KOPT-K1 (cell line): ENCODE results near the gene PCSK4.
"Not testable (repeated sequence)": the region's sequence is repeated elsewhere in the genome, so short reads cannot be mapped to it uniquely, and the experiment has no call there.

Experiments
- H3K27ac ChIP-seq: fragments of 200-600 bp; sonication (generic); 2 replicates; pipeline ENCODE4 v1.5.1; 2016; ENCODE audit warnings: antibody characterized with exemption, mild to moderate bottlenecking, low read depth, low read length; ENCODE audit not compliant: poor library complexity, severe bottlenecking
- H3K36me3 ChIP-seq: fragments of 200-600 bp; sonication (generic); 2 replicates; pipeline ENCODE4 v1.5.1; 2017; ENCODE audit warnings: antibody characterized with exemption, mild to moderate bottlenecking, low read length, moderate library complexity; ENCODE audit not compliant: insufficient read depth
- H3K9me3 ChIP-seq: fragments of 200-600 bp; sonication (generic); 2 replicates; pipeline ENCODE4 v1.5.1; 2017; ENCODE audit warnings: antibody characterized with exemption, low read length, mild to moderate bottlenecking; ENCODE audit not compliant: insufficient read depth, poor library complexity, severe bottlenecking

Gene PCSK4

DNA sequence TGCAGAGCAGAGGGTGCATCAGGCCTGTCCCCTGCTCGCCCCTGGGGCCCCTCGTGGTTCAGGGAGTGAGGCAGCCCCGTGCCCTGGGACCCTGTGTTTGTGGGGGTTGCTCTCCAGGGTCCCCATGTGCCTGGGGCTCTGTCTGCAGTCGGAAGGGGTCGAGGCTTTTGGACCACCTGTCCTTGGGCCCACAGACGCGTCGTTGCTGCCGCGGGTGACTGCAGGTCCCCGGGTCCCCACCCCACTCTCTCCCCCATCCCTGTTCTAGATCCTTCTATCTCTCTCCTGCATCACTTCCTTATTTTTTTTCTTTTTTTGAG, 1.9 kb downstream of the PCSK4 start:
- no peaks in the 10 kb centered on the region for H3K9me3 ChIP-seq
- H3K36me3 ChIP-seq: no peaks in the 10 kb centered on the region
- peak overlapping the region; percentile 30 for H3K27ac ChIP-seq

DNA sequence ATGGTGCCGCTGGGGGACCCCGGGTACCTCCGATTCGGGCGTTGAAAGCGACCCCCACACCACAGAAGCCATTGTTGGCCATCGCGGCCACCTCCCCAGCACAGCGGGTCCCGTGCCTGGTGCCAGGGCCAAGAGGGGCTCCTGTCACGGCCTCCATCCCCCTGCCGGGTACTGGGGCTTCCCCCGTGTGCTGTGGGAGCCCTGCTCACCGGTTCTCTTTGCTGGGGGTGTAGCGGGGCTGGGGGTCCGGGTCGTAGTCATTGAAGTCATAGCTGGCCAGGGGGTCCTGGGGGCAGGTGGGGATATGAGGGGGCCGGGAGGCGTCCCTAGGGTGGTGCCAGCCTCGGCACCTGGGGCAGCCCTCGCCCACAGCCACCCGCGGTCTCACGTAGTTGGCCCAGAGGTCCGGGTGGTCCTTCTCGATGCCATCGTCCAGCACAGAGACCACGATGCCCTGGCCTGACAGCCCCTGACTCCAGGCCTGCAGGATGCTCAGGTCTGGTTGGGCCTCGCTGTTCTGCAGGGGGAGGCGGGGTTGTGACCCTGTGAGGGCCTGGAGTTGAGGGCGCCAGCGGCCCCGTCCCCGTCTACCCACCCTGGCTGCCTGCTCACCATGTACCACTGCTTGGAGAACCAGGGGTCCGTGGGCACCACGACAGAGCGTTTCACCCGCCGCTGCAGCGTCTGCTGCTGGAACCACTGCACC, 2.4 kb downstream of the PCSK4 start:
- no peaks in the 10 kb centered on the region for H3K36me3 ChIP-seq
- H3K9me3 ChIP-seq: no peaks in the 10 kb centered on the region
- H3K27ac ChIP-seq: peak overlapping the region; percentile 30

DNA sequence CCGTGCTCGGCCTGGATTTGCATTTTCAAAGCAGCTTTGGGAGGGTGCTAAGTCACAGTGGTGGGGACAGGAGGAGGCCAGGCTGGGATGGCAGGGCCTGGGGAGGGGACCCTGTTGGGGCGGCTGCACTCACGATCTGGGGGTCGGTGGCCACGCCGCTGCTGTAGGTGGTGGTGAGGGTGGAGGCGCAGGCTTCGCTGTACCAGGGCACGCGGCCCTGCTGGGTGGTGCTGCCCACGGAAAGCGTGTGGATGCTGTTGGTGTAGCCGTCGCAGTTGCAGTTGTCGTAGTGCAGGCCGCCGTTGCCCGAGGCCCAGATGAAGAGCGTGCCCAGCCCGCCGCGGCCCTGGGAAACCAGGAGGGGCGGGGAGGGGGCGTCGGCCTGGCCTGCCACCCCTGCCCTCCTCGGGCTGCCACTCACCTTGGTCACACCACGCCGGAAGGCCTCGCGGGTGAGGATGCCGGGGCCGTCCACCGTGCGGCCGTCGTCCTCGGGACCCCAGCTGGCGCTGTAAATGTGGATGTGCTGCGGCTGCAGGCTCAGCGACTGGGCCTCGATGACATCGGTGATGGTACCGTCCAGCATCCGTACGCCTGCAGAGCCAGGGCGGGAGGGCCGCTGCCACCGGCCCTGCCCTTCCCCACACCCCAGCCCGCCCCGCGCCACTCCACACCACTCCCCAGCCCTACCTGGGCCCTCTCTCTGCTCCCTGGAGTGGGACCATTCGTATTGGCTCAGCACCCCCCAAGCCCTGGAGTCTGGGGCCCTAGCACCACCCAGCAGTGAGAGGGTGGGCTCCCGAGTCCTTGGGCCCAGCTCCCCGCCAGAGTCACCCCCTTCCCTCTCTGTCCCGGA, 3.2 kb downstream of the PCSK4 start:
- Histone ChIP-seq H3K27ac (no peak overlapping the region), H3K9me3 (no peaks in the 10 kb centered on the region), H3K36me3 (no peaks in the 10 kb centered on the region)

DNA sequence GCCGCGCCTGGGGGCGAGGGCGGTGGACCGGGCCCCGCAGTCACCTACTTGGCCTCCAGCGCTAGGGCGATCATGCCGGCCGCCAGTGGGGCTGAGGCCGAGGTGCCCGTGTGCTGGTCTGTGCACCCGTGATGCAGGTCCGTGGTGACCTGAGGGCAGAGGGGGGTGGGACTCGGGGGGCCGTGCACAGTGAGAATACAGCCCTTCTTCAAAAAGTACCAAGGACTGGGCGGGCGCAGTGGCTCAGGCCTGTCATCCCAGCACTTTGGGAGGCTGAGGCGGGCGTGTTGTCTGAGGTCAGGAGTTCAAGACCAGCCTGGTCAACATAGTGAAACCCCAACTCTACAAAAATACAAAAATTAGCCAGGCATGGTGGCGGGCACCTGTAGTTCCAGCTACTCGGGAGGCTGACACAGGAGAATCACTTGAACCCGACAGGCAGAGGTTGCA, 6.1 kb downstream of the PCSK4 start:
- no peak overlapping the region for H3K27ac ChIP-seq
- H3K36me3 ChIP-seq: no peaks in the 10 kb centered on the region
- H3K9me3 ChIP-seq: no peaks in the 10 kb centered on the region

DNA sequence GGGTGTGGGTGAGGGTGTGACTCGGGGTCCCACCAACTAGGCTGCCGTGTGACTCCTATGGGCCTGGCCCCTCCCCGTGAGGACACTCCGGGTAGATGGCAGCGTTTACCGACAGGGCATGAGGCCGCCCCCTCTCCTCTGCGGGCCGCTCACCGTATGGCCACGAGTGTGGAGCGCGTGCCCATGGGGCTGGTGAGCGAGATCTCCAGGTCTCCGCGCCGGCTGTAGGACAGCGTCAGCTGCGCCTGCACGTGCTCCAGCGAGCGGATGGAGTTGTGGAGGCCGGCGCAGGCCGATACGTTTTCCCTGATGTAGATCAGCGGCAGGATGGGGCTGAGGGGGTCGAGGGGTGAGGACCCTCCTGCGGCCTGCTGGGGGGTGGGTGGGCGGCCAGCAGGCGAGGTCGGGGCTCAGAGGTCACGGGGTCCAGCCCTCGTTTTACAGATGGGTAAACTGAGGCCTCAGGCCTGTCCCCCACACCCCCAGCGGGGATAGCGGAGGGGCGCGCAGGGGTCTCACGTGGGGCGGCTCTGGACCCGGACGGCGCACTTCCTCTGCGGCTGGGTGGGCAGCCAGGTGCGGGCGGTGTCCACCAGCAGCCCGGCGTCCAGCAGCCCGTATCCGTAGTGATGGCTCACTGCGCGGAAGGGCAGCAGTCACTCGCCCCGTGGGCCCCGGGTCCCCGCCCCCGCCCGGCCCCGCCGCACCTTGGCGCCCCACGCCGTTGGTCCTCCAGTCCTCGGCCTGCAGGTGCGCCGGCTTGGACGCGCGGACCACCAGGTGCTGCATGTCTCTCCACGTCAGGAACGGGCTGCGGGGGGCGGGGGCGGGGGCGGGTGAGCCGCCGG, 6.8 kb downstream of the PCSK4 start:
- no peaks in the 10 kb centered on the region for H3K36me3 ChIP-seq

DNA sequence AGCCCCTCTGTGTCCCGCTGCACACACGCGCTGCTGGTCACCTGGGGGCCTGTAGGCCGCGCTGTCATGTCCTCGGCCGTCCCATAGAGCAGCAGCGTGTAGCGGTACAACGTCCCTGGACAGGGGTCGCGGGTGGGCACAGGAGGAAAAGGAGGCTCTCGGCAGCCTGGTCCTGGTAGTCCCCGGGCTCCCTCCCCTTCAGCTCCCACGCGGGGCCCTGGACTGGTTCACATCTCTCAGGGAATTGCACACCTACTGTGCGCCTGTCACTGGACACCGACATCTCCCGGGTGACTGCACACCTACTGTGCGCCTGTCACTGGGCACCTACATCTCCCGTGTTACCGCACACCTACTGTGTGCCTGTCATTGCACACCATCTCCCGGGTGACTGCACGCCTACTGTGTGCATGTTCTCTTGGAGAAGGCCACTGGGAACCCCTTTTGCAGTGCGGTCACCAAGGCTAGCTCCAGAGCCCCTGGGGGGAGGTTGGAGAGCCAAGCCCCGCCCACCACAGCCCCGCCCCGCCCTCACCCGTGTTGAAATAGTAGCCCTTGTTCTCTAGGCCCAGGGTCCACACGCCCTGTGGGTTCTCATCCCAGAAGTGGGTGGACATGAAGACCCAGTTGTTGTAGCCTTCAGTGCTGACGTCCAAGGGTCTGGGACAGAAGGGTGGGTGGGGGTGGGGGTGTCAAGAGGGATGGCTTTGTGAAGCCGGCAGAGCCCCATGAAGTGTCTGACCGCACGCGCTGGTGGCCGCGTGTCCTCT, 7.6 kb downstream of the PCSK4 start:
- Histone ChIP-seq H3K27ac (no peak overlapping the region), H3K36me3 (0 out of 2 replicates have a peak, but pooled peaks cover under 1% of the 10 kb centered on the region), H3K9me3 (no peaks in the 10 kb centered on the region)

More for the DNA sequence above, 6.8 kb downstream of the PCSK4 start:
- no peaks in the 10 kb centered on the region for H3K9me3 ChIP-seq
- H3K27ac ChIP-seq: no peak overlapping the region

DNA sequence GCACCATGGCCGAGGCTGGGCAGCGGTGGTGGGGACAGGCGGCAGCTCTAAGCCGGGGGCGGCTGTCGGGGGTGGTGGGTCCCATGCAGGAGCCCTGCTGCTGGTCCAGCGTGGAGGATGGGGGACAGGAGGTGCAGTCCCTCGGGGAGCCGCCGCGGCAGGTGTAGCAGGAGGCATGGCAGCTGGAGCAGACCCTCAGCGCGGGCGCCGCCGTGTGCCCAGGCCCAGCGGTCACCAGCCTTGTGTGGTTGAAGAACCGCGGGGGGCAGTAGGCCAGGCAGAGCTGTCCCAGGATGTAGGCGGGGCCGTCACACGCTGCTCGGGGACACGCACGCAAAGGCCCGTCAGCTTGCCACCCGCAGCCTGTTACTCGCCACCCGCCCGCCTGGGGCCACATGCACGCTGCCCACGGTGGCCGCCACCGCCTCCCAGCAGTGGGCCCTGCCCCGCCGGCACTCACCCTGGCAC, 8.2 kb downstream of the PCSK4 start:
- H3K9me3 ChIP-seq: no peaks in the 10 kb centered on the region
- H3K27ac ChIP-seq: no peak overlapping the region
- H3K36me3 ChIP-seq: peaks cover 6% of the 10 kb centered on the region; the same call in 1 of the 2 replicates

DNA sequence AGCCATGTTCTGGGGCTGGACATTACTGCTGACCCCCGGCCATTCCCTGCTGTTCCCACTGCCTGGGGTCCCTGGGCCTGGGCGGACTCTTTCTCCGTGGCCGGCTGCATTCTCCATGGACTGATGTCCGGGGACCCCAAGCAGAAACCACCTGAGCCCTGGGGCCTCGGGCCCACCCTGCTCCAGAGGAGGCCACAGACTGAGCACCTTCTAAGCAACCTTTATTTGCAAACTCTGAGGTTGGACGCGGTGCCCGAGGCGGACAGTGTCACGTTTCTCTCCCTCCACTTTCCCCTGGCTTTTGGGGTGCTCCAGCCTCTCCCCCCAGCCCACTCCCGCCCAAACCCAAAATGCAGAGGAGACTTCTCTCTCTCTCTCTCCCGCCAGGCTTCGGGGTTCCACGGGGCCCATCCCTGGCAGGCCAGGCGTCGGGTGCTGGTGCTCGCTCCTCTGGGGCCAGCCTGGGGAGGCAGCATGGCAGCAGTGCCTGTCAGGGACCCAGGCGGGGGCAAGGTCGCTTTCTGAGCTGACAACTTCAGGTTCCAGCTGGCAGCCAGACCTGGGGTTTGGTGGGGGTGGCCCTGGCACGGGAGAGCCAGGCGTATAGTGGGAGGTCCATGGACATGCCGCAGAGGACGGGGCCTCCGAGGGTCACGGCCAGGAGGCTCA, 8.8 kb downstream of the PCSK4 start:
- no peaks in the 10 kb centered on the region for H3K9me3 ChIP-seq
- H3K36me3 ChIP-seq: peaks cover 8% of the 10 kb centered on the region; the same call in 1 of the 2 replicates
- H3K27ac ChIP-seq: no peak overlapping the region

DNA sequence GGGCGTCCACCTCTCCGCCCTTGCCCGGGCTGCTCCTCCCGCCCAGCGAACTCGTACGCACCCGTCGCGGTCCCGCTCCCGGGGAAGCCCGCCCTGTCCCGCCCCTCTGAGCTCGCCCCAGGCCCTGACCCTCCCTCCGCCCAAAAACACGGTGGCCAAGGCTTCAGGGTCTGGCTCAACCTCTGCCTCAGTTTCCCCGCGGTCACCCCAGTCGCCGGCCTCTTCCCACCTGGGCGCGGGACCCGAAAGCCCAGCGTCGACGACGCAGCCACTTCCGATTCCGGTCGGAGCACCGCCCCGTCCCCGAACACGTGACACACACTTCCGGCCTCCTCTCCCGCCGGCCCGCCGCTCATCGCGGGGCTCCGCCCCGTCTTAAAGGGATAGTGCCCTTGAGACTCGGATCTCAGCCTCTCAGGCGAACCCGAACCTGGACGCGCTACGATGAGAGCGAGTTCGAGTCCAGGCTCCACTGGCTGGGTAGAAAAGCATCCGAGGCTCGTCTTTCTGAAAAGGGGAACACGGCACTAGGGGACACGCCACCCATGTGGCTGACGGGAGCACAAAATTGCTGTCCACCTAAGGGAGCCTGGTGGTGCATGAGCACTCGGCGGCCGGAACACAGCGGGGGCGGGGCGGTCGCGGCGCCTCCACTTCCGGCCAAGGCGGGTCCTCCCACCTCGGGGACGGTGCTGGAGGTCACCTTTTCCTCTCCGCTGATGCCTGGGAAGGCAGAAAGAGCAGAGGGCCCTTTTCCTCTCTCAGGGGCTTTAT, 11.0 kb downstream of the PCSK4 start, which contains the start of gene C19orf25:
Gene C19orf25 (minus strand): TSS at position 282 of the 774 bp plus-strand sequence. CDS start 312 bp downstream, outside the sequence.
- peak within 1 kb of the TSS; percentile 57 for H3K27ac ChIP-seq
- no peaks in the 10 kb centered on the region for H3K9me3 ChIP-seq
- H3K36me3 ChIP-seq: peaks cover 26% of the 10 kb centered on the region; the same call in 1 of the 2 replicates

DNA sequence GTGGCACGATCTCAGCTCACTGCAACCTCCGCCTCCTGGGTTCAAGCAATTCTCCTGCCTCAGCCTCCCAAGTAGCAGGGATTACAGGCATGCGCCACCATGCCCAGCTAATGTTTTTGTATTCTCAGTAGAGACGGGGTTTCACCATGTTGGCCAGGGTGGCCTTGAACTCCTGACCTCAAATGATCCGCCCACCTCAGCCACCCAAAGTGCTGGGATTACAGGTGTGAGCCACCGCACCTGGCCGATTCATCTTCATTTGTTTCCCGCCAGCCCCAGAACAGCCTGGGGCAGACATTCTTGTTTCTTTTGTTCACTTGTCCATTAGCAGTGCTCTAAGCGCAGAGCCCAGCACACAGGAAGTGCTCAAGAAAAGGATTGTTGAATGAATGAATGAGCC, 13.1 kb downstream of the PCSK4 start:
- not testable (repeated sequence) for H3K27ac ChIP-seq, H3K9me3 ChIP-seq
- H3K36me3 ChIP-seq: peaks cover 26% of the 10 kb centered on the region; the same call in 1 of the 2 replicates

DNA sequence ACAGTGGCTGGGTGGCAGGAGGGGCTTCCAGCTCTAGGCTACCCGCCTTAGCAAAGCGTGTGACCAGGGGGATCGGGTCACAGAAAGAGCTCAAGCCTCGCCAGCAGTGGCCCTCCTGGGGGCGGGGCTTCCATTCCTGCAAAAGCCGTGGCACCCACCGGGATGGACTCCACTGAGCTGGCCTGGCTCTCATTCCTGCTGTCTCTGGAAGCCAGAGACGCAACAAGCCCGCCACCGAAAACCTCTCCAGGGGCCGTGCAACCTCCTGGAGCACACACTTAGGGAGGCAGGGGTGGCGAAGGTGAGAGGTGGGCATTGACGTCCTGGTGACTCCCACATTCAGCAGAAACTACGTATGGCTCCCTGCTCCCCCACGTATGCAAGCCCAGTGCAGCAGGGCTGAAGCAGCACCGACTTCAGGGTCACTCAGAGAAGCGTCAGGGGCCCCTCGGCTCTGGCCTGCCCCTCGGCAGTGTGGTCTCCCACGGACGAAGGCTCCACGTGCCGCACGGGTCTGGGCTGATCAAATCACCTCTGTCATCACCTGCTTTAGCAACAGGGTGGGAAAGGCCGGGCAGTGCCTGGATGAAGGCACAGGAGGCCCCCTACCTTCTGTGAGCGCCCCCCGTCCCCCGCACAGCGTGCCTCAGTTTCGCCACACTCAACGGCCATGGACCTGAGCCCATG, 14.3 kb downstream of the PCSK4 start:
- Histone ChIP-seq H3K36me3 (peaks cover 26% of the 10 kb centered on the region; the same call in 1 of the 2 replicates), H3K9me3 (no peaks in the 10 kb centered on the region), H3K27ac (no peak overlapping the region)

DNA sequence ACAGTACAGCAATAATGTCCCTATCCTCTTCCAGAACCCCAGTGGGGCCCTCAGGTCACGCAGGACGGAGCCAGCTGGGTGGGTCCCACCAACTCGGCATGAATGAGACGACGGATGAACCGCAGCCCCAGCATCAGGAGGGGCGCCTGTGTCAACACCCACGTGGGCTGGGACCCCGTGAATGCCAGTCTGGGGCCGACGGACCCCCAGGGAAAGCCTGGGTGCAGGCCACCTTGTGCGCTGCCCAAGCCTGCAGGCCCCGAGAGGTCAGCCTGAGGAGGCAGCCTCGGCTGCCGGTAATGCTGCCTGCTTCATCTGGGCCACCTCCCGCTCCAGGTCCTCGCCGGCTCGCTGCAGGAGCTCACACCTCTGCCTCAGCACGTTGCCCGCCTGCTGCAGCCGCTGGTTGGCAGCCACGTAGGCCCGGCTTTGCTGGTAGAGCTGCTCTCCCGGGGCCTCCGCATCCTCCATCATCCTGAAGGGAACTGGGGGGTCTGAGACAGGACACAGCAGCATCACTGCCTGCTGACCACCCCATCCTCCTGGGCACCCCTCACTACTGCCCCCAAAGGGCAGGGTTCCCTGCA, 15.3 kb downstream of the PCSK4 start:
- H3K27ac ChIP-seq: no peak overlapping the region
- H3K36me3 ChIP-seq: peaks cover 26% of the 10 kb centered on the region; the same call in 1 of the 2 replicates
- no peaks in the 10 kb centered on the region for H3K9me3 ChIP-seq
